ENCODE results near the gene TRMT5. TPM values are rescaled to one million over a fixed set of nuclear protein-coding genes. Genes with fewer than 3 reads are reported as not detected.

The TRMT5 gene
- total RNA-seq, 1 experiment from 2014 or later: 6.6 TPM

- no peak for DNase-seq (ENCODE audit: low spot score)
These were observed 16.0 kb downstream of the TRMT5 start for GRCh38 chr14:60964904-60965303.

- no peak for DNase-seq (ENCODE audit: low spot score)
These were observed 17.1 kb downstream of the TRMT5 start for GRCh38 chr14:60963761-60964160.

DNA sequence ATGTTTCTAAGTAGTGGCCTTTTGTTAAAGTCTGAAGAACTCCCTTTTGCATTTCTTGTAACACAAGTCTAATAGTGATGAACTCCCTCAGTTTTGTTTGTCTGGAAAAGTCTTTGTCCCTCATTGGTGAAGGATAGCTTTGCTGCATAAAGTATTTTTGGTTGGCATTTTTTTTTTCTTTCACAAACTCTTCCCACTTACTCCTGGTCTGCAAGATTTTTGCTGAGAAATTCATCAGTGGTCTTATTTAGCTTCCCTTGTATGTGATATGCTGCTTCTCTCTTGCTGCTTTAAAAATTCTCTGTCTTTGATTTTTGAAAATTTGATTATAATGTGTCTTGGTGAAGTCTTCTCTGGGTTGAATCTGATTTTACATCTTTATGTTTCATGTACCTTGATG is 22.7 kb downstream of the TRMT5 start:
- no peak for DNase-seq (ENCODE audit: low spot score)

DNA sequence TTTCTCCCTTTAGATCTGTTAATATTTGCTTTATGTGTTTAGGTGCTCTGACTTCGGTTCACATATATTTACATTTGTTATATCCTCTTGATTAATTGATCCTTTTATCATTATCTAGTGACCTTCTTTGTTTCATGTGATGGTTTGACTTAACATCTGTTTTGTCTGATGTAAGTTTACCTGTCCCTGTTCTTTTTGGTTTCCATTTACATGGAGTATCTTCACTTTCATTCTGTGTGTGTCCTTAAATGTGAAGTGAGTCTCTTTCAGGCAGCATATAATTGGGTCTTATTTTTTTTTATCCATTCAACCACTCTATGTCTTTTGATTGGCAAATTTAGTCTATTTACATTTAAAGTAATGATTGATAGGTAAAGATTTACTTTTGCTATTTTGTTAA is 24.2 kb downstream of the TRMT5 start:
- no peak for DNase-seq (ENCODE audit: low spot score)

DNA sequence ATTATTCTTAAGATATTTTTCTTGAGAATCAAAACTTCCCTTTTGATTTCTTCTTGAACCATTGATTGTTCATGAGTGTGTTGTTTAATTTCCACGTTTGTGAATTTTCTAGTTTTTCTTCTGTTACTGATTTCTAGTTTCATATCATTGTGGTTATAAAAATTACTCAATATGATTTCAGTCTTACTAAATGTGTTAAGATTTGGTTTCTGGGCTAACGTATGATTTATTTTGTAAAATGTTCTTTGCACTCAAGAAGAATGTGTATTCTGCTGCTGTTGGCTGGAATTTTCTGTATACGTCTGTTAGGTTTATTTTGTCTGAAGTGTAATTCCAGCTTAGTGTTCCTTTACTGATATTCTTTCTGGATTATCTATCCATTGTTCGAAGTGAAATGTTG is 24.7 kb downstream of the TRMT5 start:
- DNase-seq (ENCODE audit: low spot score): no peak

DNA sequence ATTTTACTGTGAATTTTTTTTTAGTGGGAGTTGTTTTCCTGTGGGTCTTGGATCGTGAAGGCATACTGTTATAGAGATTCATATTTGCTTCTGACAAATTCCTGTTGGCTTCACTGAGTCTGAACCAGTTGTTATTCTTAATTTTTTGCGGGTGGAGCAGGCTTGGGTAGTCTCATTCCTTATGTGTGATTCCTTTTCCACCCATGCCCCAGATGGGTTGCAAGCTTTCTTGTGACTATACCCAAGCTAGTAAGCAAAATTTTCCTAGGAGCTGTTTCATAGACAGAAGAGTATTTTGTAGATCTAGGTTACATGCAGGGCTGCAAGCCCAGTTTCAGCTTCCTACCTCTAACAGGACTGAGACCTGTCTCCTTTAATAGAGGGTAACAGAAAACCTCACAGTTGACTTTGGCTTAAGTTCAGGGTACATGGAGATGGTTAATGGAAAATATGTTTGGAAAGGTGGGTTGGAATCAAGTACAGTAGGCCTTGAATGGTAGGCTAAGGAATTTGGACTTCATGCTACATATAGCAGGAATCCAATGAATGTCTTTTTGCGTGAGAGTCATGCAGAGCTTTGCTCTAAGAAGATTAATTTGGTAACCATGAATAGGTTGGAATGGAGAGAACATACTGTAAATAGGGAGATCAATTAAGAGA is 29.0 kb downstream of the TRMT5 start:
- DNase-seq (ENCODE audit: low spot score): no peak

DNA sequence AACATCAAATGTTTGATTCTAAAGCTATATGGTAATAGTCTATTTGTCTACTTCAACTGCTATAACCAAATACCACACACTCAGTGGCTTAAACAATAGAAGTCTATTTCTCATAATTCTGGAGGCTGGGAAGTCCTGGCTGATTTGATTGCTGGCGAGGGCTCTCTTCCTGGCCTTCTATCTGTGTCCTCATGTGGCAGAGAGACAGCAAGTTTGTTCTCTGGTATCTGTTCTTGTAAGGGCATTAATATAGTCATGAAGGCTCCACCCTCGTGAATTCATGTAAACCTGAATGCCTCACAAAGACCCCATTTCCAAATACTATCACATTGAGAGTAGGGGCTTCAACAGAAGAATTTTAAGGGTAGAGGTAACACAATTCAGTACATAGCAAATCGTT is 34.1 kb downstream of the TRMT5 start:
- no peak for DNase-seq (ENCODE audit: low spot score)

- DNase-seq (ENCODE audit: low spot score): no peak
These were observed 34.9 kb downstream of the TRMT5 start for GRCh38 chr14:60945984-60946383.

GRCh38 chr14:60944204-60944603 is 36.7 kb downstream of the TRMT5 start:
- no peak for DNase-seq (ENCODE audit: low spot score)

DNA sequence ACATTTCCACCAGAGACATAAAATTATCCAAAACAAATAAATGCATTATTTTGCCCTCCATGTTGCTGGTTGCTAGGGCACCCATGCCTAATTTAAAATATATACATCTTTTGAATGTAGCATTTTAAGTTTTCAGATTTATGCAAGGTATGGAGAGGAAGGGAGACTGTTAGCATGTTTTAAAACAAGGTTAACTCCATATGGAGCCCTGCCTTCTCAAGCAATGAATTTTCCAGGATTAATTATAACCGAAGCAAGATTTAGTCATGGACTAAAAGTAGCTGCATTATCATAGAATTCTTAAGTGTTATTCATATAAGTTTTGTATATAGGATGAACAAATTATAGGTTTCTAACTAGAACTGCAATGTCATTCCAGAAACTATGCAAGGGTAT is 37.2 kb downstream of the TRMT5 start:
- DNase-seq (ENCODE audit: low spot score): no peak

DNA sequence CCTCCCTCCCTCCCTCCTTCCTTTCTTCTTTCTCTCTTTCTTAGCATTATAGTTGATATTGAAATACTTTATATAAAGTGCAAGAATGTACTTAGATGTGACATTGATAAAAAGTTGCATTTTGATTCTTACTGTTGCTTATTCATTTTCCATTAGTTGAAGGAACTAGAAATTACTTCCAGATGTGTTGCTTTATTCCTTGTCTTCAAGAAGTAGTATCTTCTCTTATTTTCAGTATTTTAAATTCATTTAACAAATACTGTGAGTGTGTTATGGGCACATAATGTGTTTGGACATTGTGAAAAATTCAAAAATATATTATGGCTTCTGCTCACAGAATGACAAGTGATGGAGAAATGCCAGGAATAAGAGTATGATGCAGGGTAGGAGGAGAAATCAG is 45.6 kb downstream of the TRMT5 start:
- no peak for DNase-seq (ENCODE audit: low spot score)

GRCh38 chr14:60933920-60934655 is 46.8 kb downstream of the TRMT5 start:
- peak; percentile 44 for DNase-seq (ENCODE audit: low spot score)

- no peak for DNase-seq (ENCODE audit: low spot score)
These were observed 49.7 kb downstream of the TRMT5 start for GRCh38 chr14:60931218-60931617.

- DNase-seq (ENCODE audit: low spot score): no peak
These were observed 54.9 kb downstream of the TRMT5 start for GRCh38 chr14:60926002-60926401.

- DNase-seq (ENCODE audit: low spot score): no peak
These were observed 55.6 kb downstream of the TRMT5 start for GRCh38 chr14:60925286-60925685.

GRCh38 chr14:60922050-60922449 is 58.8 kb downstream of the TRMT5 start:
- DNase-seq (ENCODE audit: low spot score): no peak

Small RNA genes lying within 50 kb of the gene (small RNA-seq; reads per million reads assigned to genes)
- not detected for gene RNU6-398P

Other genes starting within 250 kb of the TRMT5 start
- 14.0 and 14.5 TPM in 2 replicates for gene MNAT1, start 246.3 kb downstream of the TRMT5 start, total RNA-seq (2014; rRNA removed; shearing (Covaris generic))
- gene SLC38A6, start 166 bp upstream of the TRMT5 start, total RNA-seq (2014; rRNA removed; shearing (Covaris generic)): 2.1 and 4.2 TPM in 2 replicates

Data from HT-29 (cell line).